Adrenal gland (tissue), 12 donors: ENCODE data around the gene KCNT2. TPM values are rescaled to one million over a fixed set of nuclear protein-coding genes. Genes with fewer than 3 reads are reported as not detected.

Experiments used
- DNase-seq, 7 donors: peaks; one replicate each; pipeline ENCODE4 v3.0.0-alpha.2; 2019 to 2020
- H3K27ac ChIP-seq, 5 donors: fragments of 200-600 bp; sonication (generic) in 4 of 5; 1 replicate in 3 of 5; 2 replicates in 2 of 5; pipeline versions ENCODE4 v1.5.1 to v1.8.0; 2016 to 2020; ENCODE audit warnings: mild to moderate bottlenecking in 1 of 5
- H3K27me3 ChIP-seq: fragments of 200-600 bp; 2 replicates; pipeline ENCODE4 v1.8.0; 2021
- H3K36me3 ChIP-seq, 2 donors: fragments of 200-600 bp; replicated peaks in 1 of 2; 1 replicate in 1 of 2; 2 replicates in 1 of 2; pipeline versions ENCODE4 v1.5.1 to v1.8.0; 2018 to 2022
- H3K4me1 ChIP-seq, 2 donors: fragments of 200-600 bp; replicated peaks in 1 of 2; 1 replicate in 1 of 2; 2 replicates in 1 of 2; pipeline versions ENCODE4 v1.5.1 to v1.8.0; 2018 to 2021
- H3K4me3 ChIP-seq, 4 donors: fragments of 200-600 bp; sonication (generic) in 3 of 4; one replicate each; pipeline ENCODE4 v1.5.1; 2016 to 2018
- H3K9me3 ChIP-seq, 3 donors: fragments of 200-600 bp; sonication (generic) in 1 of 3; replicated peaks in 1 of 3; 1 replicate in 2 of 3; 2 replicates in 1 of 3; pipeline versions ENCODE4 v1.5.1 to v1.8.0; 2016 to 2021
- CTCF ChIP-seq, 6 experiments: fragments of 450-650 bp in 4 of 6; fragments of 200-600 bp in 2 of 6; sonication (generic) in 1 of 6; IDR thresholded peaks; 1 replicate in 5 of 6; 2 replicates in 1 of 6; pipeline versions ENCODE4 v1.5.1 to v1.8.0; 2016 to 2021; ENCODE audit warnings: antibody characterized with exemption in 6 of 6, mild to moderate bottlenecking in 2 of 6, moderate library complexity in 1 of 6
- POLR2A ChIP-seq, 2 donors: fragments of 450-650 bp; IDR thresholded peaks; one replicate each; pipeline ENCODE4 v1.6.1; 2017; ENCODE audit warnings: antibody characterized with exemption in 2 of 2, mild to moderate bottlenecking in 2 of 2, moderate library complexity in 1 of 2
- WGBS, 4 donors: extraction: QIAGEN DNeasy Blood & Tissue Kit in 2 of 4; methylation state at CpG; one replicate each; pipeline versions ENCODE4 v1.1.5 to v1.1.7; 2013 to 2017; 5-methylcytosine and 5-hydroxymethylcytosine counted together
- intact Hi-C, 2 donors: fragments of 100-400 bp; cut with DNase I; formaldehyde crosslinking; loops; one replicate each; pipeline versions ENCODE4 v1.14.1 to v1.15.0; 2022 to 2023
- polyA plus RNA-seq, 3 donors: library from polyadenylated mRNA; stranded (reverse); fragments of 200-250 nt in 2 of 3; fragments of 350-450 nt in 1 of 3; fragmentation: Illumina TruSeq in 1 of 3; extraction: RNeasy Lipid Tissue Mini Kit (QIAGEN cat#74804) in 1 of 3; gene quantifications; one replicate each; pipeline ENCODE4 v1.2.3, GENCODE V29; 2013 to 2014
- total RNA-seq, 9 donors: library from RNA; depleted of rRNA in 4 of 9; stranded (reverse); fragments of >200 nt in 4 of 9; fragments of 120-200 nt in 1 of 9; fragmentation: NEBNext Ultra II Directional in 1 of 9; extraction: Animal tissue kit (Norgen Biotek cat#: 25700) in 1 of 9; gene quantifications; one replicate each; pipeline versions ENCODE4 v1.1.0 to v1.2.4, GENCODE V29; 2013 to 2023
- donor health status: healthy with polysubstance abuse.
- donor health status: Bipolar disorder and iron deficiency.
- donor health status: DM: yes; HTN: yes; CAD: no.
- donor health status: DM: no; HTN: no; CAD: no.
- donor health status: DM: no; HTN: no; CAD: no.
- donor health status: DM: yes; HTN: yes; CAD: no.

The KCNT2 gene
- total and polyA plus RNA-seq, 12 donors = 0.54 to 4.0 (median 1.2) TPM

- Histone ChIP-seq H3K9me3 (no peaks in the 10 kb centered on the region), H3K4me1 (no peaks in the 10 kb centered on the region), H3K4me3 (no peak overlapping the region), H3K36me3 (no peaks in the 10 kb centered on the region), H3K27ac (no peak overlapping the region), H3K27me3 (no peaks in the 10 kb centered on the region)
- WGBS, 4 donors = 36 to 69% (median 56%) methylated on average over 3 of the region's 3 CpGs
- DNase-seq = no peak
- intact Hi-C loops = no loop called here
- TF ChIP-seq CTCF (IDR thresholded peaks at IDR 0.05) = peak; percentile 15 to 43 (median 32)
- TF ChIP-seq POLR2A (IDR thresholded peaks at IDR 0.05) = no peak
These were observed 252.9 kb downstream of the KCNT2 start for GRCh38 chr1:196355206-196355786.

- no peaks in the 10 kb centered on the region for H3K4me1 ChIP-seq
- WGBS, 4 donors = 25 to 53% (median 42%) methylated on average over 2 of the region's 2 CpGs
- no peaks in the 10 kb centered on the region for H3K27me3 ChIP-seq
- H3K9me3 ChIP-seq = no peaks in the 10 kb centered on the region
- intact Hi-C loops = no loop called here
- DNase-seq = no peak
- no peak overlapping the region for H3K4me3 ChIP-seq
- no peaks in the 10 kb centered on the region for H3K36me3 ChIP-seq
- H3K27ac ChIP-seq = no peak overlapping the region
- TF ChIP-seq POLR2A (IDR thresholded peaks at IDR 0.05) (no peak), CTCF (IDR thresholded peaks at IDR 0.05) (no peak)
These were observed 263.8 kb downstream of the KCNT2 start for GRCh38 chr1:196344453-196344852.

- no peak for DNase-seq
- Histone ChIP-seq H3K4me3 (no peak overlapping the region), H3K4me1 (no peaks in the 10 kb centered on the region), H3K27me3 (no peaks in the 10 kb centered on the region), H3K9me3 (no peaks in the 10 kb centered on the region), H3K36me3 (no peaks in the 10 kb centered on the region), H3K27ac (no peak overlapping the region)
- WGBS, 4 donors = 63 to 77% (median 71%) methylated on average over 1 of the region's 1 CpG
- TF ChIP-seq POLR2A (IDR thresholded peaks at IDR 0.05) = no peak
- TF ChIP-seq CTCF (IDR thresholded peaks at IDR 0.05) = no peak
- intact Hi-C loops = no loop called here
These were observed 283.9 kb downstream of the KCNT2 start for GRCh38 chr1:196324345-196324744.

- Histone ChIP-seq H3K27me3 (no peaks in the 10 kb centered on the region), H3K36me3 (no peaks in the 10 kb centered on the region), H3K4me1 (no peaks in the 10 kb centered on the region), H3K4me3 (no peak overlapping the region), H3K9me3 (no peaks in the 10 kb centered on the region), H3K27ac (no peak overlapping the region)
- TF ChIP-seq POLR2A (IDR thresholded peaks at IDR 0.05) = no peak
- no peak for TF ChIP-seq CTCF (IDR thresholded peaks at IDR 0.05)
- intact Hi-C loops = no loop called here
- WGBS, 4 donors = 74 to 86% (median 82%) methylated on average over 3 of the region's 3 CpGs
- DNase-seq = no peak
These were observed 284.4 kb downstream of the KCNT2 start for GRCh38 chr1:196323869-196324268.
